HG02759 (cell line): ENCODE measurements around the gene DNAJC15.

Experiments
- ATAC-seq: cut with Tn5 transposase; IDR thresholded peaks from one replicate; pipeline ENCODE4 v1.9.1; 2021; ENCODE audit warnings: mild to moderate bottlenecking, moderate library complexity; ENCODE audit not compliant: unreplicated experiment

The DNAJC15 gene

GRCh38 chr13:43119206-43119605, 95.8 kb downstream of the DNAJC15 start:
- ATAC-seq, result no peak

DNA sequence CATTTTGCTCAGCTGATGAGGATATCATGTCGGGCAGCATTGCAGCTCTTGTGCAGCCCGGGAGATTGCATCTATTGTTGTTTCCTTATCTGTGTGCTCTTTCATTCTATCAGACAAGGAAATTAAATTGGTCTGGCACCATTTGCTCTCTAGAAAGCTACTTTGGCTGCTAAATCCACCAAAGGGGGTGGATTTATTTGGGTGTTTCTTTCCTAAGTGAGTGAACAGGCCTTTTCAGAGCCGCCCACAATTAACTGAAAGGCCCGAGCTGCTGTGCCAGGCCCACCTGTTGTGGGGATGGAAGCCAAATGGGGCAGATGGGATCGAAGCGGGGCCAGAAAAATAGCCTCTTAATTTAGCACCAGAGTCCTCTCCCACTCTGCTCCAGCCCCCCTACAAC, 99.4 kb downstream of the DNAJC15 start:
- no peak for ATAC-seq

DNA sequence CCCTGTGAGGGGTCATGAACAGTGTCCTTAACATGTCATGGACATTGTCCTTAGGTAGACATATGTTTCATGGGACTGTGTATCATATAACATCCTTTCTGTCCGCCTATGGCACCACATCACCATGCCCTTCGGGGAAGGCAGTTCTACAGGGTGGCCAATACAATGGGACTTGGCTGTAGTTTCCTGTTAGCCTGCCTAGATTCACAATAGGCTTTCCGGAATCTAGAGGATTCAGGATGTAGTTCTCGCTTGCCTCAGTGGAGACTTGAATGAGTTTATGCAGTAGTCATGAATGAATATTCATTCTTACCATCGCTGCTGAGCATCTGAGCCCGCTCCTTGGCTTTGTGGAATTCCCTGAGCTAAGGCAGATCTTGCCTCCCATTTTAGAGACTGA, 100.5 kb downstream of the DNAJC15 start:
- ATAC-seq, result no peak

DNA sequence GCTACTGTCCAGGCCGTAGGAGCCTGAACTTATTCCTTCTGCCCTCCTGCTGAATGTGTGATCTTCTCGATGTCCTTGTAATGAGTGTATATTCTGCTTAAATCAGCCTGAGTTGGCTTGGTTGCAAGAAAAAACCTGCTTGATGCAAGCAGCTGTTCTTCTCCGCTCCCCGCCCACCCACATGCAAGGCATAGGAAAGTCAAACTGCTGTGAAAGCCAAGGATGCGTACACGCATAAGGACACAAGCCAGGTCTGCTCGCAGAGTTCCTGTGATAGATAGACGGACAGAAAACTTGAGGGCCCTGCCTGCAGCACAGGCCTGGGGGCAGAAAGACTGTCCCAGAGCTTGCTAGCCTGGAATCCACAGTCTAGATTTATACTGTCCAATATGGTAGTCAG, 101.1 kb downstream of the DNAJC15 start:
- no peak for ATAC-seq

GRCh38 chr13:43126420-43126819, 103.0 kb downstream of the DNAJC15 start:
- ATAC-seq, result no peak

DNA sequence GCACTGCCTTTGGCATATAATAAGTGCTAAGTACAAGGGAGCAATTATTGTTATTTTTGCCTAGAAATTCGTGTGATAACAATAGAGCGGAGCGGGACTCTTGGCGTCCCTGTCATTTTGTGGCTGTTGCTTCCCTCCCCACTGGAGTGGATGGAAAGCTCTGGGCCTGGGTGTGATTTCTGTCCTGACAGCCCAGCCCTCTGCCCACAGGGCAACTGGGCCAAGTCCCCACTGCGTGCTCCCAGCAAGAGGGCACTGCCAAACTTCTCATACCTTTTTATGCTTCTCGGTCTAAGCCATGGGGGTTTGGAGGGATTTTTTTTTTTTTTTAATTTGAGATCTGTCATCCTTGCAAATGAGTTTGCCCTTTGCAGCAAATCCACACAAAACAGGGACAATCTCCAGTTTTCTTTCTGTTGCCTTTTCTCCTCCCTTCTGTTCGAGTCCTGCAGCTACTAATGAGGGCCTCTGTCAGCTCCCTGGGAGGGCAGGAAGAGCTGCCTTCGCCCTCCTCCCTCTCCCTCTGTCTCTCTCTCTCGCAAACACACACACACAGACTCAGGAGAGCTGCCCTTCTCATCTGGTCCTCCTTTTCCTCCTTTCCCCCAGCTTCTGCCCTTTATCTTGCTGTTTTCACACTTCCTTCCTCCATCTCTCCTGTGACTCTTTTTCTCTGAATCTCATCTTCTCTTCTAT, 103.9 kb downstream of the DNAJC15 start:
- no peak for ATAC-seq

- no peak for ATAC-seq
Measured at GRCh38 chr13:43127827-43128226, 104.4 kb downstream of the DNAJC15 start.

DNA sequence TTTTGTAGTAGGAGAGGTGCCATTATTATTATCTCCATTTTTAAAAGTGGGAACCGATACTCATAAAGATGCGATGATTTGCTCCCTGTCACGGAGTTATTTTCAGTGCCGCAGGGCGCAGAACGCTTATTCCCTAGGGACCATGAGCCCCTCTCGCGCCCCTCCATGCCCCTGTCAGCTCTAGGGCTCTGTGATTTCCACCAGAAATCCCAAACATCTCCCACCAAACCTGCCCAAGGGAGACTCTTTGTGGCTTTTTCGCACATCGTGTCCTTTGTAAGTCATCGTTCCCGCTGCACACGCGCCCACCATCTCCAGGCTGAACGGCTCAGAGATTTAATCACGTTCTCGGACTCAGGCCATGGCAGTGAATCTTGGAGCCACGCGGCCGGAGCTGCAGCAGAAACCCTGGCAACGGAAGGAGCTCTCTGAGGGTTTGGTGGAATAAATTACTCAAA, 105.1 kb downstream of the DNAJC15 start:
- ATAC-seq, result no peak

DNA sequence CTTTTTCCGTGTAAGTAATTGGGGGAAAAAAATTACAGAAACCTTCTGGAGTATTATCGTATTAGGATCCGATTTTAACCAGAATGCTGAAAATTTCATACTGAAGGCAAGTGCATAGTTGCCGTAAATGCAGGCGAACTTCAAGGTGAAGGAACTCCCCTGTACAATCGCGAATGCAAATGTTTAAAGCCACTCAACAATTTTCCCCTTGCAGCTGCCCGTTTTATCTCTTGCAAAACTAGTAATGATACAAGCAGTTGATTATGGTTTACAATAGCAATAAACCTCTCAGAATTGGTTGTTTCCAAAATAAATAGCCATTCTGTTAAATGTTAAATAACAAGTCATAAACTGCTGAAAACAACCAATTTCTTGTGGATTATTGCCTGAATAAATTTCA, 105.7 kb downstream of the DNAJC15 start:
- no peak for ATAC-seq

- no peak for ATAC-seq
Measured at GRCh38 chr13:43129511-43130110, 106.2 kb downstream of the DNAJC15 start.

- ATAC-seq, result no peak
Measured at GRCh38 chr13:43132257-43132656, 108.9 kb downstream of the DNAJC15 start.

DNA sequence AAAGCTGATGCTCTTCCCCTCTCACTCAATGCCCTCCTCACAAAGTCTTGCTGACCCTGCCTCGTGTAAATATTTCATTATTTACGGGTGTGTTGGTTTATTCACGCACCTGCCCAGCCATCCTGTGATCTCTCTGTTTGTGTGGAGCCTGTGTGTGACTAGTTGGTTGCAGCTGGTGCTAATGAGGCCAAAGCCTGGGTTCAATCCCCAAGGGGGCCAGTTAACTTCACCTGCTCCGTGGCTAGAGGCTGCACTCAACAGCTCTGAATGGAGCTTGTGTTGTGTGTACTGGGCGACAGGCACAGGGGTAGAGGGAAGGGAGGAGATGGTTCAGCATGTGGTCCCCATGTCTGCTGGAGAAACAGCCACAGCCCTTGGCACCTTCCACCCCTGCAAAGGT, 109.5 kb downstream of the DNAJC15 start:
- ATAC-seq, result no peak

GRCh38 chr13:43133792-43134191, 110.4 kb downstream of the DNAJC15 start:
- ATAC-seq, result no peak

DNA sequence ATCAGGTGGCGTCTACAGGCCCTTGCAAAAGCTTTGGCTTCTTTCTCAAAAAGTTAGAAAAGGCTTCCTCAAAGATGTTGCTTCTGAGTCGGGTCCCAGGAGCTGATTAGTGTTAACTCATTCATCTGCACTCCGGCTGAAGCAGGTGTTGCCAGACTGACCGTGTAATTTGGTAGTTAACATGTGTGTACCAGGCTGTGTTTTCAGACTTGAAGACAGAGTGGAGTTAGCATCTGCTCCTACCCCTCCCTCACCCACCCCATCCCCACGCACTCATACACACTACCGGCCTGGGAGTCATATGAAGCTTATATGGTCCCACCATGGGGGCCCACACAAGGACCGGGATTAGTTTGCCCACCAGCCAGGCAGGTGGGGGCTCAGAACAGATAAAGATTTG, 111.5 kb downstream of the DNAJC15 start:
- ATAC-seq, result no peak

- ATAC-seq, result no peak
Measured at GRCh38 chr13:43135516-43135915, 112.1 kb downstream of the DNAJC15 start.

DNA sequence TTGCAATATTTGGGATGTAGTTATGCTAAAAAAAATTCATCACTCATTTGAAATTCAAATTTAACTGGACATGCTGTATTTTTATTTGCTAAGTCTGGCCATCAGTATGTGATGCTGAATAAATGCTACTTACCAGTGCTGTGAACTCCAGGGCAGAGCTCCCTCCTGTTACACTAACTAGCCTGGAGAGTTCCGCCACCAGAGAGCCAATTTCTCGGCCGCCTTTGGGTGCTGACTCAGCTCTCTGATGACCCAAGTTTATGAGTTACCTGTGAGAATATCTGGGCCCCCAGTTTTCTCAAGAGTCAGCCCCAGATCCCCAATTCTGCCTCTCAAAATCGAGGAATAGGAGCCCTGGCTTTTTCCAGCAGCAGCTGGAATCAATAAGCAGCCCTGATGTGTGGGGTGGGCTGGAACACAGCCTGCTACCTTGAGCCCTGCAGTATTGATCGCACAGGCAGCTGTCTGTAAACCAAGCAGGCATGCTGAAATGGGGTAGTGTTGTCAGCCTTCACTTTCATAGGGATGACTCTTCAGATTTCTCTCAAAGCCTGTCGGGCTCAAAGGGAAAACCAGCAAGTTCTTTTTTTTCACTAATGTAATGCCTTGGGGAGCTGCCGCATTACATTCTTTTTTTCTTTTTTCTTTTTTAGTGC, 113.7 kb downstream of the DNAJC15 start:
- ATAC-seq, result no peak

GRCh38 chr13:43139211-43139610, 115.8 kb downstream of the DNAJC15 start:
- ATAC-seq, result no peak

- ATAC-seq, result no peak
Measured at GRCh38 chr13:43139921-43140320, 116.5 kb downstream of the DNAJC15 start.

DNA sequence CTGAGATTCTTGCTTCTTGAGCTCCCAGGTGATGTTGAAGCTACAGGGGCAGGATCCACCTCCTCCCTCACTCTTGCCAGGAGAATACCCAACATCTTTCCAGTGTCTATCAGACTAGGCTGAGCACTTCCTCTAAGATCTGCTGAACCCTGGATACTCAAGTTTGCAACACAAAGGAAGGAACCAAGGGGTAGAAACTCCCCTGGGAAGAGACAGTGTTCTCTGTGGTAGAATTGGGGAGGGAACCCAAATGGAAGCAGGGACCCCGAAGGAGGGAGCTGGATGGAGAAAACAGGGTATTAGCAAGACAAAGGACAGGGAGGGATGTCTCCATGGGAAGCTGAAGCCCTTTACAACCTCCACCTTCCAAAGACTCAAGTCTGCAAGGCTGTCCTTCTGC, 117.6 kb downstream of the DNAJC15 start:
- ATAC-seq, result no peak

- no peak for ATAC-seq
Measured at GRCh38 chr13:43141685-43142084, 118.3 kb downstream of the DNAJC15 start.

DNA sequence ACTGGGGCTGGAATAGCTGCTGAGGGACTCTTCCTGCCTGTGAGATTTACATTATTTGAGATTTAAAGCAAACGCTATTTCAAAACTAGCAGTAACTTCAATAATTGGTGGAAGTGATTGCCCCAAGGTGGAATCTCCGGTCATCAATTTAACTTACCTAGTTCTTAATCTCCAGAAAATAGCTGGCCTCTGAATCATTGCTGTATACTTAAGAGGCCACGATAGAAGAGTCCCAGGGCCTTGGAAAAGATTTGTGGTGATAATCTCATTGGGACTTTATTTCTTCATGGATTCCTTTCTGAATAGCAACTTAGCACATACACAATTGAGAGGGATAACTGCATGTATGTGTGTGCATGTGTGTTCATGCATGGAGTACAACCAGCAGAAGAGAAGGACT, 120.2 kb downstream of the DNAJC15 start:
- no peak for ATAC-seq

DNA sequence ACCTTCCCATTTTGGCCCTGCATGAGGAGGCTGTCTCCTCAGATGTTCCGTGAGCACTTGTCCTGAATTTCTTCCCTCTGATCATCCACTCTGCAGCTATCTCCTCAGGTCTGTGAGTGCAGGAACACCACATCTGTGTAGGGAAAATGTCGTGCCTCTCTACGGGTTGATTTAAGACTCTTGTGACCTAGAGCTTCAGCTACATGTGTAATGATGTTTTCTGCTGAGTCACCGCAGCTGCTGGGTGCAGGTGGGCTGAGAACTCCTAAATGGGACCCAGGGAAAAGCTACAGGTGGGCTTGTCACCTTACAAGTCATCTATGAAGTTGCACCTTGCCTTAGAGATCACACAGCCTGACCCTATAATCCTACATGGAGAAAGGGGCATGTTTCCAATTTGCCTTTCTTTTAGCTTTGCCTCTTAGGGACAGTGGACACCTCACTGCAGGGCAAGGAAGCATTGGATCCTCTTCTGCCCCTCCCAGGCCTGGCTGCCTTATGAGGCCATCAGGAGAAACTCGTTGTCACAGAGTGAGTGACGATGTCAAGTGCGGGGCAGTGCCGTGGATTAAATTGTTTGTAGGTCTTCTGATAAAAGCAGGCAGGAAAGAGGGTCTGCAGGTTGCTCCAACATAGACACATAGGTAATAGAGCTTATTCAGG, 122.3 kb downstream of the DNAJC15 start:
- ATAC-seq, result no peak
